ENCODE measurements around the gene IMPA2.
"Not testable (repeated sequence)": the region's sequence is repeated elsewhere in the genome, so short reads cannot be mapped to it uniquely, and the experiment has no call there.

Gene IMPA2

GRCh38 chr18:12076424-12077140 is 95.3 kb downstream of the IMPA2 start:
- DNase-seq (ENCODE audit: low spot score): peak; percentile 39

- not testable (repeated sequence) for DNase-seq (ENCODE audit: low spot score)
Measured at GRCh38 chr18:12077994-12078393, 96.7 kb downstream of the IMPA2 start.

GRCh38 chr18:12079491-12080237 is 98.4 kb downstream of the IMPA2 start:
- no peak for DNase-seq (ENCODE audit: low spot score)
